ENCODE data around the gene ZBTB25.

DNA sequence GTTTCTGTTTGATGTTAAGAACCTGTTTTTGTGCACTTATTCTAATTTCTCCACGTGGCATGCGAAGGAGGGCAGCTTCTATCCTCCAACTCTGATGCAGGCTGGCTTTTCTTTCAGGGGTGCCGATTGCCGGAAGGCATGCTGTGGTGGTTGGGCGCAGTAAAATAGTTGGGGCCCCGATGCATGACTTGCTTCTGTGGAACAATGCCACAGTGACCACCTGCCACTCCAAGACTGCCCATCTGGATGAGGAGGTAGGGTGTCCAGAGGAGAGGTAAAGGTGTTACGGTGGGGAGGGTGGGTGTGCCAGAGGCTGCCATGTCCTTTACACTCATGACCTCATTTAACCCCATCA, 85.9 kb downstream of the ZBTB25 start:
- TF ChIP-seq GATA2 (IDR thresholded peaks at IDR 0.05; ENCODE audit: low read depth, low read length) (no peak), GATA3 (IDR thresholded peaks at IDR 0.05; ENCODE audit: low read depth, low read length) (no peak)
